ENCODE measurements around the gene RGS12.

GRCh38 chr4:3305610-3306371, 13.0 kb downstream of the RGS12 start:
- TF ChIP-seq POLR2A (IDR thresholded peaks at IDR 0.05; ENCODE audit: low read depth, low read length) = no peak
- TF ChIP-seq TAF1 (IDR thresholded peaks at IDR 0.05; ENCODE audit: low read depth, low read length) = no peak
- no peak for TF ChIP-seq SPI1 (IDR thresholded peaks at IDR 0.05; ENCODE audit: low read depth, low read length)
- TF ChIP-seq POLR2AphosphoS5 (IDR thresholded peaks at IDR 0.05; ENCODE audit: low read depth, low read length) = no peak
- no peak for TF ChIP-seq POU2F2 (IDR thresholded peaks at IDR 0.05; ENCODE audit: low read depth, low read length)
